Stimulated activated CD8-positive, alpha-beta memory T cell treated with anti-CD3 and anti-CD28 coated beads, Interleukin-12 subunit alpha, Interleukin-12 subunit beta, amount 100 ng/mL, for 1 hour (primary cell): ENCODE results near the gene MBTPS1.

ENCODE experiments used
- DNase-seq: peaks from one replicate; pipeline ENCODE4 v3.0.0-alpha.2; 2020; ENCODE audit warnings: low read depth

MBTPS1 gene

GRCh38 chr16:84098939-84099338 lies 17.8 kb downstream of the MBTPS1 start:
- DNase-seq: no peak

GRCh38 chr16:84096447-84097005 lies 20.2 kb downstream of the MBTPS1 start:
- no peak for DNase-seq

- DNase-seq: no peak
Measured at GRCh38 chr16:84095466-84095865, 21.3 kb downstream of the MBTPS1 start.

DNA sequence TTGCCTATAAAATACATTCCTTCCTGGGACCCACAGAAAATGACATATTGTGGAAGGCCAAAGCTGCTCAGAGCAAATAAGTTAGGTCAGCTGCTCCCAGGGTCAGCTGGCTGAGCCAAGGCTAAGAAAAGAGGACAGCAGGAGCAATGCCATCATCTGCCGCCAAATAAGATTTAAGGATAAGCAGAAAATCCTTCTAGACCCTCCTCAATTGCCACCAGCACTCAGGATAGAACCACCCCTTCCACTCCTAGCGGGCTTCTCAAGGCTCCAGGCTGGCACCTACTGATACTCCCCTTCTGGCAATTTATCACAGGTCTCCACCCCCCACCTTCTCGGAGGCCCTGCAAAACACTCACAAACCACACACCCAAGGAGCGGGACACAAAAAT lies 22.9 kb downstream of the MBTPS1 start:
- DNase-seq: no peak

DNA sequence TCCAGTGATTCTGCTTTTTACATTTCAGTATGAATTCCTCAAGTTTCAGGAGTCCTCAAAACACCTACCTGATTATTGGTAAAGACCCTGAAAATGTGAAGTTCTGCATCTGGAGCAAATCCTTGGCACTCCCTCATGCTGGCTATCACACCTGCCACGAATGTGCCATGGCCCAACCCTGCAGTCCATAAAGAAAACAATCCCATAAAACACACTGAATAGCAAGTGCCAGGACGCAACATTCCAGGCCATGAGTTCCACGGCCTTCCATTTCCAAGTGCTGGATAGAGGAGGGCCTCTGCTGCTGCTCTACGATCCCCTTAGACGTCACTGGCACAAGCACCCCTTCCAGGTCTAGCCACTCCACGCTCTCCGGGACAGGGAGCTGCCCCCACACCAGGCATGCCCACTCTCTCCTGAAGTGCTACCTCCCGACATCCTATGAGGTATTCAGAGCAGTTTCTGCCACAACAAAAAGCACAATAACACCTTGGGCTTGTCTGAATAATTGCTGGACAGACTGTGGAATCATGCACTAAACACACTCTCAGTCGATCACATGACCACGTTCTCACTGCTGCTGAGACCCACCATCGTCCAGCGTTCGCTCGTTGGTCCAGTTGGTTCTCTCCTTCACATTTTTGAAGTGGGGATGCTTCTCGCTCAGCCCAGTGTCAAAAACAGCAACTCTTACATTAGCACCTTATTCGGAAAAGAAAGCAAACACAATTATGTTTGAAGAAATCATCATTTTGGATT lies 23.4 kb downstream of the MBTPS1 start:
- DNase-seq: no peak

- no peak for DNase-seq
Measured at GRCh38 chr16:84091460-84091859, 25.3 kb downstream of the MBTPS1 start.

DNA sequence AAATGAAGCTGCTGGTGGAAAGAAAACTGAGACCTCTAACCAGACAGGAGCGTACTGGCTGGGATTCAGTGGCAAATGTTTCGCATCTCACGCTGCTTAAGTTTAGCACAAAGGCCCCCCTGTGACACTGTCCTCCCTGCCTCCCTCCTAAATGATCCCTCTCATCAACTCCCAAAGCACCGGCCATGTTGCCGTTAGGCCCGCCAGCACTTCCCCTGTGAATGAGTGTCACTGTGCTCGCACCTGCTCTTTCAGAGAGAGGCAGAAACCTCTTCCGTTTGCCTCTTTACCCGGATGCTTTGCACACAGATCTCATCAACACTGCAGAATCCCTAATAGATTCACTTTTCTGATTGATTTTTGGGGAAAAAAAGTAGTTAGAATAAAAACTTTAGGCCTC lies 26.5 kb downstream of the MBTPS1 start:
- DNase-seq: no peak

DNA sequence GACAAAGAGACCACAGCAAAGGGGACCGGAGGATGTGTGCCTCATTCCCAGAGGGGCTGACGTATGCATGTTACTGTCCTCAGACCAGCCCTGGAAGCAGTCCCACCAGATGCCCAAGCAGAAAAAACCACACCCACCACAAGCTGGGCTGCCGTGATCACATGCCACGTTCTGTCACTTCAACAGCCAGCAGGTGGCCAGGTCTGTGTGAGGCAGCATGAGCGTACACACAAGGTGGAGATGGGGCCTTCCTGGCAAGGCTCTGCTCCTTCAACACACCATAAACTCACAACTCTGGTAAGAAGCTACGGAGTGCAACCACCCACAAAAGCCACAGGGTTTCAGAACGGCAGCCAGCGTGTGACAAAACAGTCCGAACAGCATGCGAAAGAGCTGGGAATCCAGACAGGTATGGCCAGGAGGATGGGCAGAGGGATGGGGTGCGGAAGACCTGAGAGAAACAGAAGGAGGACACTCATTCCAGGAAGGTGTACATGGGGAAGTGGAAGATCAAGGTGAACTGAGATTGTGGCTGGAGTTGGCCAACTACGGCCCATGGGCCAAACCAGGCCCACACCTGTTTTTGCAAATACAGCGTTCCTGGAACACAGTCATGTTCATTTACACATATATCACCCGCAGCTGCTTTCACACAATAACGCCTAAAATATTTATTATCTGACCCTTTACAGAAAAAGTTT lies 27.9 kb downstream of the MBTPS1 start:
- peak; percentile 18 for DNase-seq

- no peak for DNase-seq
Measured at GRCh38 chr16:84087466-84088151, 29.1 kb downstream of the MBTPS1 start.

- DNase-seq: no peak
Measured at GRCh38 chr16:84087001-84087400, 29.7 kb downstream of the MBTPS1 start.

DNA sequence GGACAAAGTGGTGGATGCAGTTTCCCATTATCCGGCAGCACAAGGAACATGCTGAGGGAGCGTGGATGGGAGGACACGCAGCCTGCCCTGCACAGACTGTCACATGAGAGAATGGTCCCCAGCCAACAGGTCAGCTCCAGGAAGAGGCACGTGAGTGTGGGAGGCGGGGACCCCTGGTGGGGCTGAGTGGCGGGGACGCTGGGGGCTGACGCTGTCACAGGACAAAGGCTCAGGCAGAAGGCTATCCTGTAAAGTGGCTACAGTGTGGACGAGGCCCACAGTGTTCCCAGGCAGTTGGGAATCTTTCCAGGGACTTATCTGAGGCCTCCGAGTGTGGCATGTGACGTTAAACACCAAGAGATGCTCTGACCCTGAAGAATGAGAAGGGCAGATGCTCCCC lies 30.4 kb downstream of the MBTPS1 start:
- no peak for DNase-seq

DNA sequence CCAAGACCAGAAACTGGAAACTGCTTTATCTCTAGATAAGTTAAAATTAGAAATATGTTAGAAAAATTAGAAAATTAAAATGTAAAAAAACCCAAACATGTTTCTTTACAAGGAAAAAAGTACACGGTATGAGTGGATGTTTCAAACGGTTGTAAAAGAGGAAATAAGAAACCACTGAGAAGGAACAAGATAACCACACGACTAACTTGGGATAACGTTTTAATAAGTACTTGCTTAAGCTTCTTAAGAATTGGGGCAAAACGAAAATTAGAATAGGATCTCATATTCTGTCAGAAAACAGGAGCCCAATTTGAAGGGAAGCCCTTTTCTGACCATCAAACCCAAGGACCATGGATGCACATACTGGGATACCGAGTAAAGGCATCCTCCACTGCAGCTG lies 31.0 kb downstream of the MBTPS1 start:
- no peak for DNase-seq

GRCh38 chr16:84085271-84085667 lies 31.5 kb downstream of the MBTPS1 start:
- no peak for DNase-seq

- peak; percentile 54 for DNase-seq
Measured at GRCh38 chr16:84084570-84085270, 32.0 kb downstream of the MBTPS1 start.

GRCh38 chr16:84082835-84083569 lies 33.7 kb downstream of the MBTPS1 start:
- DNase-seq: no peak

DNA sequence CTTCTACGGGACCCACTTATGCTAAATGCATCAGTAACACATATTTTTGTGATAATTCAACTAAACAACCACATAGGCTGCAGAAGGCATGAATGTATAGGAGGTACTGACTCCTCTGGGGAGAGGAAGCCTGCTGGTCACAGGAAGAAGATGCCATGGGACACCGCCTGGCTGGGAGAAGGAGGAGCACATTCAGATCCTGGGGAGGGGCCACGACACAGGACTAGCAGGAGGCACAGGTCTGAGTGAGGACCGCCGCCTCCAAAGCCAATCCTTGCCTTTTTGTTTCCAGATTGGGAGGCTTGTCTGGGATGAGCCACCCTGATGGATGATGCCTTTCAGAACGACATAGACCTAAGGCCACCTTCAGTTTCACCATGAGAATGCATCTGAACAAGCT lies 34.6 kb downstream of the MBTPS1 start:
- no peak for DNase-seq

GRCh38 chr16:84081446-84081989 lies 35.2 kb downstream of the MBTPS1 start:
- no peak for DNase-seq

GRCh38 chr16:84080813-84081212 lies 35.9 kb downstream of the MBTPS1 start:
- DNase-seq: no peak

DNA sequence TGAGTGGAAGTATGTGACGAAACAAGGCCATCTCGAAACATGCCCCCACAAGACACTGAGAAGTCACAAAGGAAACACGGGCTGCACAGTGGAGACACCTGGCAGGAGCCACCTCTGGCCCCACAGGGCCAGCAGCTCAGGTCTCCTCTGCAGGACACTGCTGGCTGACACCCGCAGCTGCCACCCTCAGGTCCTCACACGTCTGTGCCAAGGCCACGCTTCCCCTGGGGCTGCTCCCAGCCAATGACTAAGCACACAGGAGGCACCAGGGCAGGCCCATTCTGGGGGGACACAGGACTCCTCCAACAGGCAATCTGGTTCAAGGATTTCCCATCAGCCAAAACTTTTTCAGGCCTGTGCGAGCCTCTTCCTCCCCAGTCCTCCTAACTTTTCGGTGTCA lies 36.4 kb downstream of the MBTPS1 start:
- DNase-seq: no peak

GRCh38 chr16:84079664-84080063 lies 37.1 kb downstream of the MBTPS1 start:
- DNase-seq: no peak

DNA sequence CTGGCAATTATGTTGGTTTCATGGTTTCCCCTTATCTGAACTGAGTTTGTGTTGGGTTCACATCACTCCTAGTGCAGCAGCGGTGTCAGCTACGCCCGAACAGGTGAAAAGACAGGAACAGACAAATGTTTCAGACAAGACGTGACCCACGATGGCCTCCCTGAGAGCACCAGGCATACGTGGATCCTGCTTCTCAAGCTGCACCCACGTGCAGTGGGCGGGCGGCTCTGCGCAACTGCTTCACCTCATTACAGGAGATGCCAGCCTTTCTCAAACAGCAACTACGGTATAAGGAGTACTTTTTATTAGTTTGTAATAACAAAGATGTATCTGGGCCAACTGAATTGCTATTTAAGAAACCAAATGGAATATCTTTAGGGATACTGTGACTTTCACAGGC lies 41.4 kb downstream of the MBTPS1 start:
- no peak for DNase-seq
